Activated CD8-positive, alpha-beta memory T cell treated with anti-CD3 and anti-CD28 coated beads for 36 hours (primary cell): ENCODE results near the gene GRID1. TPM values are rescaled to one million over a fixed set of nuclear protein-coding genes. Genes with fewer than 3 reads are reported as not detected.

Source experiments
- CTCF ChIA-PET: fragments of 350-600 bp; sonication (Branson Sonifier 250); formaldehyde crosslinking; loops from one replicate; lab custom pipeline; 2021; ENCODE audit warnings: antibody characterized with exemption; lab: Charles Lee
- POLR2A ChIA-PET: fragments of 350-600 bp; sonication (Branson Sonifier 250); formaldehyde crosslinking; loops from one replicate; lab custom pipeline; 2021; ENCODE audit warnings: antibody characterized with exemption; lab: Charles Lee
- total RNA-seq, 2 experiments: library from RNA; stranded (reverse); gene quantifications; one replicate each; pipeline ENCODE4 v1.2.3, GENCODE V29; 2021

Gene GRID1
- total RNA-seq, 2 experiments from 2014 or later: not detected

DNA sequence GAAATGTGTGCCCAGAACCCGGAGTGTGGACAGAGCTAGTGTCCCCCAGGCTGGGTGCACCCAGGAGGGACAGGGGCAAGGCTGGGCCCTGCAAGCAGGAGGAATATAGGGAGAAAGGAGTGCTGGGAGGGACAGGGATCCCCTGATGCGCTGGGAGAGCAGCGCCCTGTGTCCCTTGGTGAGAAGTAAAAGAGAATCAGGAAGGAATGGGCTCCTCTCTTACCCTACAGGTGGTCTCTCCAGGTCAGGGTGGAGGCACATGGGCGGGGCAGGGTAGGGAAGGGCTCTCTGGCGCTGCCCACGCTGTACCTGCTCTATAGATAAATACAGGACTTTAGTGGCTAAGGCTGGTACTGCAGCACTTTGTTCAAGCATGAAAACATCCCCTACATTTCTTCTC is 753.8 kb downstream of the GRID1 start:
- POLR2A ChIA-PET: no interaction called here
- CTCF ChIA-PET: no interaction called here

DNA sequence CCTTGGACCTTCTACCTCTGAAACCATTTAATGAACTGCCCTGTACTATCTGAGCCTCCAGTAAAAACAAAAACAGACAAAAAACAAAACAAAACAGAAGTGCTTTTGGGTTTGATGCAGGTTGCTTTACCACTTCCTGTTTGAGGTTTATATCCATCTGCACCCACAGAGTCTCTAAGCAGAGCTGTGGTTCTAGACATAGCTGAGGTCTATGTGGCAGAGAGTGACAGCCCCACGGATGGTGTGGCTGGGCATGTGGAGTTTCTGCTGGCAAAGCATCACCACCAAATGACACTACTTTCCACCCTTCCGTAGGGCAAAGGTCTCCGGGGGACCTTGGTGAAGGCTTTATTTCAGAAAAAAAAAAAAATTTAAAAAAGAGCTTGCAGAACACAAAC is 754.2 kb downstream of the GRID1 start:
- ChIA-PET POLR2A (no interaction called here), CTCF (no interaction called here)

DNA sequence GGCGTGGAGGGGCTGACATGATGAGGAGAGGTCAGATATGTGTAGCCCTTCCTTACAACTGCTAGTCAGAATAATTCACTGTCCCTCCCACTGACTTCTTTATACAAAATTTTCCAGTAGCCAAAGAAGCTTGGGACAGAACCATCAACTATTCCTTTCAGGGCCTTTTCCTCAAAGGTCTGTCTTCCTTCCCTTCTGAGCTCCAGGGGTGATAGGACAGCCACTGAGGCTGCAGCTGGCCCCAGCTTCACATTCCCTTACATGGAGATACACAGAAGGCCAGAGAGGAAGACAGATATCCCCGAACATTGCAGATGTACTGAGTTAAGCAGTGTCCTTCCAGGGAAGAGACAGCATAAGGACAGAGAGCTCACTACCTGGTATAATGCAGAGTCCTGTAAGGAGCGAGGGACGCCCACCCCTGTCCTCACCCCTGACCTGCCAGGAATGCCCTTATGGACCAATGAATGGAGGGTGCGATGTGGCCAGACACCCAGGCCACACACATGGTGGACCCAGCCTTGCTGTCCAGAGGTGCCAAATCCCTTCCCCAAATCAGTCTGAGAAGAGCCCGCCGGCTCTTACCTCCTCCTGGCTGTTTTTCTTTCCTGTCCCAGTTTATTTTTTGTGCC is 754.7 kb downstream of the GRID1 start:
- CTCF ChIA-PET: no interaction called here
- POLR2A ChIA-PET: no interaction called here

DNA sequence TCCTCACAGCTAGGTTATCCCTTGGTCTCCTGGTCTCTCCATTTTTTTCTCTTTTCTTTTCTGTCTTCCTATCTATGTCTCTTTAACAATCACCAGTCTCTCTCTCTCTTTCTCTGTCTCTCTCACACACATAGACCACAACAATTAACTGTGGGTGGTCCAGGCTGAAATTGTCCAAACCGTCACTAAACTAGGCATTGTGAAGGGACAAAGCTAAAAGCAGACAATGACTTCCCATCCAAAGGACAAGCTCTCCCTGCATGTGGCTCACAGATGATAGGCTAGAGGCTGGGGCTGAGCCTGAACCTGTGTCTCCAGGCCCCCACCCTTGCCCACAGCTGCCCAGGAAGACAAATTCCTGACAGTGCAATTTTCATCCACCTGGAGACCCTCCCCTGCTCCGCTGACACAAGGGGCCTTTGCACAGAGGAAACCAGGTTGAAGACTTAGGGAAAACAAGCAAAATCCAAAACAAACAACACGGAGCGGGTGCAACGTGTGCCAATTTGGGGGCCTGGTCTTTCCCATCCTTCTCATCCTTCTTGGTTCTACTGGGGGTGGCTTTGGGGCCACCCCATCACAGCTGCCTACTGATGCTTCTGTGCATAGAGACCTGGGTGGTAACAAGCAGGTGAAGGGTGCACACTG is 755.4 kb downstream of the GRID1 start:
- POLR2A ChIA-PET: no interaction called here
- CTCF ChIA-PET: no interaction called here

DNA sequence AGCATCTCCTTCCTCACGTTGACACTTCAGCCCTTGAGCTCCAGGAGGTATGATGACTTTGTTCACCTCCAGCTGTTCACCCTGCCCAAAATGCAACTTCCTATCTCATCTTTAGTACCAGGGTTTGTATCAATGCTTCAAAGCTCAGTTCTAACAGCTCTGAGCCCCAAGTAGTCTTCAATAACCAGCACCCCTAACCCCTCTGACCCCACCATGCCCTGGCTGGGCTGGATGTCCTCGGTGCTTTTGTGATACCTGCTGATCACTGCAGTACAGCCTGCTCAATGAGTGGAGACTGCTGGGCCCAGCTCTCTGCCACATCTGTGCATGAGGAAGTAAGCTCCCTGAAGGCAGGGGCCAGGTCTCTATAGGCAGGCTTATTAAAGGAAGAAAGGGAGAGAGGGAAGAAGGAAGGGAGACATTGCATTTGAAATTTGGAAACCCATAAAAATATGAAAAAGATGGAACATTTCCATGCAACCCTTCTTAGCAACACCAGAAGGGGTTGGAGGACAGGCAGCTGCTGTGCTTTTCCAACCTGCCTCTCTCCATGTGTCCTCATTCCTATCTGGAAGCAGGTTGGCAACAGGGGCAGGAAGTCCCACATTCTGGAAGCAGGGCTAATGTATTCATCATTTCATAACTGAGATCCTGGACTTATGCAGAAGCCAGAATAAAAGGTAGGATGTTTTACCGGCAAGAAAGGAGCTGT is 756.1 kb downstream of the GRID1 start:
- ChIA-PET CTCF (no interaction called here), POLR2A (no interaction called here)

DNA sequence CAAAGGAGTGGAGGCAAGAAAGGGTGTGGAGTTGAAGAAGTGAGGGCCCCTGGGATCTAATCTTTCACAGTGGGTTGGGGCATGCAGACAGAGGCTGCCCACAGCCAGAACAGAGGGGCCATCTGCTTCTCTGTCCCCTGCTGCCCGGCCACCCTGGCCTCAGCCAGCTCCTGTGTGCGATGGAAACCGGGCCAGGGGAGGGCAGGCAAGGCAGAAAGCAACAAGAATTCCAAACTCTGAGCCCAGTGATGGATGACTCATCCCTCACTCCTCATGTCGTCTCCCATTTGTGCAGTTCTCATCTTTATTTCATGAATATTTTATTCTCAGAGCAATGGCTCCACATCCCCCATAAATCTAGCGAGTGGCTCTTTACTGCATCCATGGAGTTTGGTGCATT is 757.1 kb downstream of the GRID1 start:
- ChIA-PET CTCF (no interaction called here), POLR2A (no interaction called here)

DNA sequence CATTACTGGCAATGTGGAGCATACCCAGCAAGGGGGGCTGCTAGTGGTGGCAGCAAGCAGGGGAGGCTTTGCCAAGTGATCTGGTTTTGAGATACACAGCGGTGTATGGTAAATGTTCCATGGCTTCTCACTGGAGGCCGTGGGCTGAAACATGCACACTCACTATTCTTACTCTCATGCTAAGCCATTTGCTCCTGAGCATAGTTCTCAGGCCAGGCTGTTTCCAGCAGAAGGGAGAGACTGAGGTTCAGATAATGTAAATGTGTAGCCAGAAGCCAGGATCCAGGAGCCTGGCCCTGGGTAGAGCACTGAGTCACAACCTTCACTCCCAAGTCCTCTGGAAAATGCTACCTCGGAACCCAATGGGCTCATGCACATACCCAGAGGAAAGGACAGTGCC is 757.9 kb downstream of the GRID1 start:
- POLR2A ChIA-PET: interaction anchor here (0.6 kb wide), 1 partner anchor 22 kb away, joined by 3 read pairs; no protein-coding TSS in a partner anchor
- CTCF ChIA-PET: no interaction called here

DNA sequence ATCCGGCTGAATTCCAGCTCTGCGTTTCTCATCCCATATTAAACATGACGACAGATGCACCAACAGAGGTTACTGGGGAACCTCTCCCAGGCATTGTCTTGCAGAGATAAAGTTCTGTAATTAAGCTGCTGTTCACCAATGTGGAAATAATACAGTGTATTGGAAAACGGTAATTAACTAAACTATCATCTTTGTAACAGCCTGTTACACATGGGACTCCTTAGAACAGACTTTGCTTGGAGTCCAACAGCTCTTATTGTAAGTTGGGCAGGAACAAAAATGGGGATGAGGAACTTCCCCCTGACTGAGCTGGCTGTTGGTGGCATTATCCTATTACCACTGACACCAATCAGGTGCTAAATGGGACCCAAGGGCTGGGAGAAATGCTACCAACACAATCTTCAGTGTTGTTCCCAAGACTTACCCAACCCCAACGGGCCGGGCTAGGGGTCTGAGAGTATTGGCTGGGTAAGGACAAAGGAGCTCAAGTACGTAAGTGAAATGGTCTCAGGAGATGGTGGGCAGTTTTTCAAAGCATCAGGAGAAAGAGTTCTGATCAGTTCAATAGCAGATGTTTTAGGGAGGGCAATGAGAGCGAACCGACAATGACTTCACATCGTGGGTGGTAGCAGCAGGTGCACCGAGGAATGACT is 759.4 kb downstream of the GRID1 start:
- ChIA-PET POLR2A (no interaction called here), CTCF (no interaction called here)

DNA sequence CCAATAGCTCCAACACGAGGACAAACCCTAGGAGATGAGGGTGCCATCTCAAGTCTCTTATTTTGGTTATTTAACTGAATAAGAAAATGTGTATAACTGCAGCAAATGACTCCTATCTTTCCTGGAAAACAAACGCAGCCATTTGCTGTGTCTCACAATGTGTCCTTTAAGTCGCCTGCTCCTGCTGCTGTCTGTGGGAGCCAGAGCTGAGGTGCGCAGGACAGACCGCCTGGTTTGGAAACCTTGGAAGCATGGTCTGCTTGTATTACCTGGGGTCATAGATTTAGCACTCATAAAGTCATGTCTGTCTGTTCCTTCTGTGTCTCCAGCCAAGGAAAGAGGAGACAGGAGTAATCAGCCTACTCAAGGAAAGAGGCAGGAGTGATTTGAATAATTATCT is 760.2 kb downstream of the GRID1 start:
- CTCF ChIA-PET: no interaction called here
- POLR2A ChIA-PET: no interaction called here

DNA sequence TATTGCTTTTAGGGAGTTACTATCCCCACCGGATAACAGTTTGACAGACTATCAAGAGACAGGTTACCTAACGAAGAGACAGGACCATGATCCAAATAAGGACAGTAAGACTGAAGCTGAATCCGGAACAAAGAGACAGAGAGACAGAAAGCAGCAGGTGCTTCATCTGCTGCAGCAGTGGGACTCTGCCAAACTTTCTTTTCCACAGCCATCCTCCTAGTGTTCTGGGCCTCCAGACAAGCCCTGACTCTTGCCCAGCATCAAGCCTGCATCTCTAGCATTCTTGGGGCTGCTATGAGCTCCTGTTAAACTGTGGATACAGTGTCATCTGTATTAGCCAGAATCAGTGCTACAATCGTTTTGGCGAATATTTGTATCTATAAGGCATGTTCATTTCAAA is 761.7 kb downstream of the GRID1 start:
- POLR2A ChIA-PET: no interaction called here
- CTCF ChIA-PET: no interaction called here

DNA sequence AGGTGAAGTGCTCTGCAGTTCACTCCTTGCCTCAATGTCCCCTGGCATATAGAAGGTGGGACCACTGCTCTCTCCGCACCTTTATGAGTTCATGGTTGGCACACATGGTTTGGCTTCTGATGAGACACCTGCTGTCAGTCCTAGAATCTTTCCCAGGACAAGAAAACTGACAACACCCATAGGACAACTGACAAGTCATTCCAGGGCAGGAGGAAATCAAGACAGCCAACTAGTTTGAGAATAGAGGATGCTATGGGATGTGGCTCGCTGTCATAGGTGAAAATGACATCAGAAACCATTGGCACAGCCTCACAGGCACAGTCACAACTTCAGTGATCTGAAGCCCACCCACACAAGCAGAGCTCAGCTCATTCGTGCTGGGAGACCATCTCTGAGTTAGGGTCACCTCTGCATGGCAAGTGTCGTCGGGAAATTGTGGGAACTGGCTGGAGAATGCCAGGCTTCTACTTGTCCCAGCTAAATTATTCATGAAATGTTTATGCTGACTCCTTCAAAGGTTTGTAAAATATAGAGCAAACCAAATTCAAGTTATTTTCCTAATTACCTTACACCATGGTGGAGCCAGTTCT is 762.4 kb downstream of the GRID1 start:
- ChIA-PET CTCF (no interaction called here), POLR2A (no interaction called here)

DNA sequence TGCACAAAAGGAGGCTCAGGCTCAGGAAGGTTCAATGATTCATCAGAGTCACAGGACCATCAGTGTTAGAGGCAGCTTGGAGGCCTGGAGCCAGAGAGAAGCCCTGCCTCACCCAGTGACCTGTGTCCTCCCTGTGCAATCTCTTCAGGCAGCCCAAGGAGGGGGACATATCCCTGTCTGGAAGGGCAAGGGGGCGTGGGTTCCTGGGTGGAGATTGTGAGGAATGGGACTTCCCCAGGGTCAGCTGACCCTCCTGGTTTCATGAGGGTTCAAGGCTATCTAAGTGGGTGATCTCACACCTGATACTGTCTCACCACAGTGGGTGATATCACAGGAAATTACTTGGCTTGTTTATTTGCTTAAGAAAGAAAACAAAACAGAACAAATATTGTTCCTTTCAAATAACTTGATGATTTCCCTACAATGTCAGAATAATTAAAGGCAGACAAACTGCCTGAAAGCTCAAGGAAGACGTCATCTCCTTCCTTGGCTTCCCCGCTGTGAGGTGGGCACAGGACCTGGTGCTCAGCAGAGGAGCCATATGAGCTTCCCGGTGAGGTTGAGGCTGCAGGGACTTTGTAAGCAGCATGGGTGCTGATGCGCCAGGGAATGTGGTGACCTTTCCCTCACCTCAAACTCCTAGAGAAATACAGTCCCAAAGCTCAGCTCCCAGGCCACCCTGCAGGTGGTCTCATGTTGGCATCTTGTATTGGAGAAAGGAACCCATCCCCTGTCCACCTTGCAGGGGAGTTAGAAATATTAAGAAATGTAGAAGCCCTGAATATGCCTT is 763.2 kb downstream of the GRID1 start:
- CTCF ChIA-PET: no interaction called here
- POLR2A ChIA-PET: no interaction called here

DNA sequence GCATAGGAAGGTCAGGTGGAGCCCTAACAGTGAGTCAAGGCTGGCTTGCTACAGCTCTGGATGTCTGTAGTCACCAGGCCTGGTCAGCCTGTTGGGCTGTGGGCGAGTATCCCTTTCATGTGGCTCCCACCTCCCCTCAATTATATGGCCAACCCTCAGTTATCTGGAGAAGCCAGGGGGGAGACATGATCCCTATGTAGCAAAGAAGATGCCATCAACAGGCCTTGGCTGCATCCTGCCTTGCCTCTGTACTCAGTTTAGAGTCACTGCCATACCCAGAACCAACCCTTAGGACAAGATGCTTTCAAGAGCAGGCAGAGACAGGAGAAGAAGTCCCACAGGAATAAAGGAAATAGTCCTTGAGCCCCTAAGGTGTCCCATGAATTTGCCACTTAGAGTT is 763.9 kb downstream of the GRID1 start:
- ChIA-PET CTCF (no interaction called here), POLR2A (no interaction called here)

DNA sequence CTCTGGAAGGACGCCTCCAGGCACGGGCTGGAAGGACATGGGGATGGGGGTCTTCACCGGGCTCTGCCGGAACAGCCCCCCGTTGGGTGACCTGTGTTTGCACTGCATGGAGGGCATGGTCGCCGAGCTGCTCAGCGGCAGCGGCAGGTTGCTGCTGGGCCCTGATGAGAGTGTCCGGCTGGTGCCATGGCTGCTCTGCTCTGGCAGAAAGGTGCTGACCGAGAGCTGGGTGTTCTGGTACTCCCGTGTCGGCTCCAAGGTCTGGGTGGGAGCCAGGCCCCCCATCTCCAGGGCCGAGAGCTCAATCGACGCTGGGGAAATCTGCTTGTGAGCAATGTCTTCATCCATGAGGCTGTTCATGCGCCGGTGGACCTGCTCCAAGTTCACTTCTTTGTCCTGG is 764.3 kb downstream of the GRID1 start:
- CTCF ChIA-PET: no interaction called here
- POLR2A ChIA-PET: no interaction called here

DNA sequence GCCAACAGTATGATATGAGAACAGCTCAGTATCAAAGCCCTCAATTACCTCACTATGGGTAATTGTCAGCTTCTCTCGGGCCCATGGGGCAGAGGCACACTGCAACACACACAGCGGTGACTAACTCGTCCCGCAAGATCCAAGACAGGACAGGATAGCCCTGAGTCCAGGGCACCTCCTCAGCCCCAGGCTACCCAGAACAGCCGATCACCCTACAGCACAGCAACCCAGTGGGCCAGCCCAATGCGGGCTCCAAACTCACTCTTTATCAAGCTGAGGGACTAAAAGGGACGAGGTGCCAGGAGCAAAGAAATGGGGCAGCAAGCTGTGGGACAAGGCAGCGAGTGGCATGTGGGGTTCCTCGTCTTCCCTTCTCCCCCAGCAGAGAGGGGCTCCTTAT is 765.1 kb downstream of the GRID1 start:
- ChIA-PET CTCF (no interaction called here), POLR2A (no interaction called here)

DNA sequence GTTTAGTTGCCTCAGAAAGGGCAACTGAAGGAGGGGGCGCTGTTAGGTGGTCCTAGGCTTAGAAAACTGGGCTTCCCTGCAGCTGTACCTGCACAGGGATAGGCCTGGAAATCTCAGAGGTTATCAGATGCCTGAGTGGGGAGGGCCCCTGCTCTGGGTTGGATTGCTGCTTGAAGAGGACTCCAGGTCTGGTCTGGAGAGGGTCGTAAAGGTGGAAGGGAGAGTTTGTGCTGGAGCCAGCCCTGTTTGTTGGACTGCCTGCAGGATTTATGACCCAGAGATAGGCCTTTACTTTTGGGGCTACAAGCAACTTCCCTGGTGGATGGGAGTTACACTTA is 765.9 kb downstream of the GRID1 start:
- POLR2A ChIA-PET: no interaction called here
- CTCF ChIA-PET: no interaction called here

DNA sequence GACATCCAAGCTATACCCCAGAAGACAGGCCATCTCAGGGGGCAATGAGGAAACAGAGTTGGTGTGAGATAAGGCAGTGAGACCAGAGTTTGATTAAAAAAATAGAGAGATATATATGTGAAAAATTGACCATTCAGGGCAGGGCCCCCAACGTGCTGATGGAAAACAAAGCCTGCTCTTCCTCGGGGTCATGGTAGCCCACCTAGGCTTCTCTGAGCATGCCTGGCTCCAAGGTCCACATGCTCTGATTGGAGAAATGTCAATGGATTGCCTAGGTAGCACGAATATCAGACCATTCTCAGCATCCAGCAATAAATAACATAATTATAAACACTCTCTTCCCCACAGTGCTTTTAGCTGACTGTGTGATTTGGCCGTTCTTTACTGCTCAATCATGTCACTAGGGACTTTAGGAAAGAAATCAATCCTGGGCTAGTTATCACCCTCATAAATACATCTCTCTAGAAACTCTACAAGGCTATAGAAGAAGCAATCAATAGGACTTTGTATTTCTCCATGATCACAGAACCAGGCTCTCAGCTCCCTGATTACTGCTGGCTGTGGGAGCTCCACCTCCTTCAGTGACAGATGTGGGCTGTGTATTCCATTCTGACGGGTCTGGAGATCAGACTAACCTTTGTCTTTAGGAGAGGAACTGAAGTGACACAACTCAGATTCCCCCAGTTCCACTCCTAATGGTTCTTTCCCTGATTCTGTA is 766.4 kb downstream of the GRID1 start:
- ChIA-PET CTCF (no interaction called here), POLR2A (no interaction called here)

DNA sequence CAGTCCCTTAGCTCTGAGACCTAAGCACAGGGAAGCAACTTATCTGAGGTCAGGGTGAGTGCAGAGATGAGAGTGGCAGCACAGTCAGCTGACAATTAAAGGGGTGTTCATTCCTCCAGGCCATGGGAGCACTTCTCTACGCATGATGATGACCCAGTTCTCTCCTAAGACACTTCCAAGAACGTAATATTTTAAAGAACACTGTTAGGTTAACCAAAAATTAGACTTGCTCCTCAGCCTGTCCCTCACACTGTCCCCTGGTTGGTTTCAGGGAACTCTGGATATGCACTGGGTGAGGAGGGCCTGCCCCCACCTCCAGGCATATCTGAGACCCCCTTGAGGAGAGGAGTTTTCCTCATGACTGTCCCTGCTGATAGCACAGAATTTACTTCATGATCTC is 767.5 kb downstream of the GRID1 start:
- ChIA-PET POLR2A (no interaction called here), CTCF (no interaction called here)

DNA sequence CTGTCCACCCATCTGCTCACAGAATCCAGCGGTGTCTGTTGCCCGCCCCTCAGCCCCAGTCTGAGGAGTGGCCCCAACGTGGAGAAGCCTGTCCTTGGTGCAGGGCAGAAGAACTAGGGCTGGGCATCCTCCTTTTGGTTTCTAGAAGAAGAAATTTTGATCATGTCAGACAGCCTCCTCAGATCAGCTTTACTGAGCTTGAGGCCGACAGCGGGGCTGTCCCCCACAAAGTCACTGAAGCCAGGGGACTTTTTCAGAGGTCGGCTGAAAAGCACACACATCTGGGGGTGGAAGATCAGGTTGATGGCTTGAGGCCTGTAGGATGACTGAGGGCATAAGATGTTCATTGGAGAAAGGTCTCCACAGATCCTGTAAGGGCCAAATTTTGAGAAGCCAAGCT is 767.9 kb downstream of the GRID1 start:
- CTCF ChIA-PET: no interaction called here

More for the DNA sequence above, 767.9 kb downstream of the GRID1 start:
- POLR2A ChIA-PET: no interaction called here
